NCI-H446 (cell line): ENCODE data around the gene RPS23.
"Not testable (repeated sequence)": the region's sequence is repeated elsewhere in the genome, so short reads cannot be mapped to it uniquely, and the experiment has no call there.

Experiments
- DNase-seq, 2 experiments: peaks; one replicate each; lab custom pipeline; 2025; lab: John Stamatoyannopoulos, UW

Gene RPS23

GRCh38 chr5:82290005-82290404 is 11.9 kb upstream of the RPS23 start:
- no peak for DNase-seq

GRCh38 chr5:82287625-82288024 is 9.5 kb upstream of the RPS23 start:
- no peak for DNase-seq

- no peak for DNase-seq
Observed at GRCh38 chr5:82285206-82285605, 7.1 kb upstream of the RPS23 start.

GRCh38 chr5:82283893-82284292 is 5.7 kb upstream of the RPS23 start:
- DNase-seq = no peak

GRCh38 chr5:82278711-82279370 is 687 bp upstream of the RPS23 start:
- no peak for DNase-seq

- no peak for DNase-seq
Observed at GRCh38 chr5:82277613-82277986, 554 bp downstream of the RPS23 start.

- DNase-seq = no peak
Observed at GRCh38 chr5:82276800-82277612, 1.1 kb downstream of the RPS23 start.

- no peak for DNase-seq
Observed at GRCh38 chr5:82275216-82275664, 2.9 kb downstream of the RPS23 start.

GRCh38 chr5:82274343-82275211 is 3.6 kb downstream of the RPS23 start:
- no peak for DNase-seq

- not testable (repeated sequence) for DNase-seq
Observed at GRCh38 chr5:82273426-82273825, 4.7 kb downstream of the RPS23 start.

- DNase-seq = not testable (repeated sequence)
Observed at GRCh38 chr5:82272571-82273356, 5.4 kb downstream of the RPS23 start.

- not testable (repeated sequence) for DNase-seq
Observed at GRCh38 chr5:82269363-82269762, 8.8 kb downstream of the RPS23 start.

- DNase-seq = not testable (repeated sequence)
Observed at GRCh38 chr5:82267297-82267933, 10.7 kb downstream of the RPS23 start.

GRCh38 chr5:82265047-82265446 is 13.1 kb downstream of the RPS23 start:
- no peak for DNase-seq

GRCh38 chr5:82259172-82259800 is 18.9 kb downstream of the RPS23 start:
- no peak for DNase-seq

GRCh38 chr5:82257729-82258128 is 20.4 kb downstream of the RPS23 start:
- no peak for DNase-seq

- DNase-seq = no peak
Observed at GRCh38 chr5:82257247-82257646, 20.9 kb downstream of the RPS23 start.

GRCh38 chr5:82255844-82256243 is 22.3 kb downstream of the RPS23 start:
- no peak for DNase-seq

GRCh38 chr5:82252744-82253143 is 25.4 kb downstream of the RPS23 start:
- no peak for DNase-seq

GRCh38 chr5:82246960-82247574 is 31.1 kb downstream of the RPS23 start:
- no peak for DNase-seq
